Endometrial microvascular endothelial cells (primary cell): ENCODE results near the gene CCDC60. TPM values are rescaled to one million over a fixed set of nuclear protein-coding genes. Genes with fewer than 3 reads are reported as not detected.

Experiments
- in situ Hi-C: cut with HindIII; loops from 2 replicates; pipeline ENCODE4 v1.10.0; 2017; ENCODE audit warnings: low sequenced_read_pairs, low pct_unique_long_range_greater_than_20kb; ENCODE audit errors: inconsistent ontology term
- total RNA-seq: library from RNA; depleted of rRNA; stranded (reverse); fragments of >200 nt; gene quantifications from one replicate; pipeline ENCODE4 v1.2.3, GENCODE V29; 2015; ENCODE audit errors: inconsistent ontology term

The CCDC60 gene
- not detected for total RNA-seq

GRCh38 chr12:119334430-119335170 lies at the start of gene CCDC60:
Gene CCDC60 (plus strand): TSS chr12:119334729. CDS start chr12:119335177, 448 bp downstream.
- in situ Hi-C loops: no loop called here

GRCh38 chr12:119288576-119288975 lies 46.0 kb upstream of the CCDC60 start:
- in situ Hi-C loops: no loop called here

GRCh38 chr12:119292893-119293630 lies 41.5 kb upstream of the CCDC60 start:
- in situ Hi-C loops: no loop called here

GRCh38 chr12:119294211-119294610 lies 40.3 kb upstream of the CCDC60 start:
- in situ Hi-C loops: no loop called here

GRCh38 chr12:119296535-119296934 lies 38.0 kb upstream of the CCDC60 start:
- in situ Hi-C loops: no loop called here

GRCh38 chr12:119299130-119299529 lies 35.4 kb upstream of the CCDC60 start:
- in situ Hi-C loops: no loop called here

GRCh38 chr12:119301379-119301778 lies 33.1 kb upstream of the CCDC60 start:
- in situ Hi-C loops: no loop called here

- in situ Hi-C loops: no loop called here
Measured at GRCh38 chr12:119302451-119303080, 32.0 kb upstream of the CCDC60 start.

GRCh38 chr12:119306593-119306992 lies 27.9 kb upstream of the CCDC60 start:
- in situ Hi-C loops: no loop called here

GRCh38 chr12:119307747-119308146 lies 26.8 kb upstream of the CCDC60 start:
- in situ Hi-C loops: no loop called here

GRCh38 chr12:119308708-119309456 lies 25.6 kb upstream of the CCDC60 start:
- in situ Hi-C loops: no loop called here

GRCh38 chr12:119311878-119312277 lies 22.7 kb upstream of the CCDC60 start:
- in situ Hi-C loops: no loop called here

GRCh38 chr12:119312904-119313303 lies 21.6 kb upstream of the CCDC60 start:
- in situ Hi-C loops: no loop called here

- in situ Hi-C loops: no loop called here
Measured at GRCh38 chr12:119314290-119314689, 20.2 kb upstream of the CCDC60 start.

GRCh38 chr12:119319638-119320037 lies 14.9 kb upstream of the CCDC60 start:
- in situ Hi-C loops: no loop called here

- in situ Hi-C loops: no loop called here
Measured at GRCh38 chr12:119320678-119321077, 13.9 kb upstream of the CCDC60 start.

GRCh38 chr12:119322301-119322723 lies 12.2 kb upstream of the CCDC60 start:
- in situ Hi-C loops: no loop called here

GRCh38 chr12:119325813-119326212 lies 8.7 kb upstream of the CCDC60 start:
- in situ Hi-C loops: no loop called here

- in situ Hi-C loops: no loop called here
Measured at GRCh38 chr12:119326341-119326740, 8.2 kb upstream of the CCDC60 start.
